GM21723 (cell line): ENCODE results near the gene DIRAS1.

Source experiments
- ATAC-seq: cut with Tn5 transposase; IDR thresholded peaks from one replicate; pipeline ENCODE4 v1.9.1; 2021; ENCODE audit warnings: mild to moderate bottlenecking, moderate library complexity; ENCODE audit not compliant: unreplicated experiment

Gene DIRAS1

DNA sequence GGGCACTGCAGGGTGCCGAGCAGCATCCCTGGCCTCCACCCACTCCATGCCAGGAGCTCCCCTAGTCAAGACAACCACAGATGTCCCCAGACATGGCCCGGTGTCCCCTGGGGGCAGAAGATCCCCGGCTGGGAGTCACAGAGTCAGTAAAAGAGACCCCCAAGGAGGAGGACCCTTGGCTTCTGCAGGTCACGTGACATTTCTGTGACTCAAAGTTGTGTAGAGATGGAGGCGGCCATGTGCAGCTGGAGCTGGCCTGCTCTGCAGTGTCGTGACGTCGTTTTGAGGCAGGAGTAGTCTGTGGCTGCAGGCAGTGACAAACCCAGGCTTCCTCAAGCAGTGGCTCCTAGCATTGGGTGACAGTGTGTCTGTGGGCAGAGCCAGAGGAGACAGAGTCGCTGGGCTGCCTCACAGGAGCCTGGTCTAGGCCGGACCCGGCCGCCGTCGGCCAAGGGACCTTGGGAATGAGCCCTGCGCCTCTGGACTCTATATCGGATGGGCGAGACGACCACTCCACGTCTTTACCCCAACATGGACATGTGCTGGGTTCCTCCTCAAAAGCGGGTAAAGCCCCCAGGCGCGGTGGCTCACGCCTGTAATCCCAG lies 7.7 kb upstream of the DIRAS1 start:
- no peak for ATAC-seq

DNA sequence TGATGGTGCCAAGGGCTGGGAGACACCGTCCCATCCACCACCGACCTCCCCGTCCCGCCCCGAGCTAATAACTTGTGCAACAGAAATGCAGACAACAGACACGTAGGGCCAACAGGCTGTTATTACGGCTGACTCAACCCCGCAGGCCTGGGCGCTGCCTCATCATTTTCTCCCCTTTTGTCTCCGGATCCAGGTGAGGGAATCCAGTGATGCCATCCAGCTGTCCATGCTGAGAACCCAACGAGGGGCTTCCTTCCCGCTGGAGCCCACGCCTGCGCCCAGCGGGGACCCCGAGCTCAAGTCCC lies 6.4 kb upstream of the DIRAS1 start:
- no peak for ATAC-seq

DNA sequence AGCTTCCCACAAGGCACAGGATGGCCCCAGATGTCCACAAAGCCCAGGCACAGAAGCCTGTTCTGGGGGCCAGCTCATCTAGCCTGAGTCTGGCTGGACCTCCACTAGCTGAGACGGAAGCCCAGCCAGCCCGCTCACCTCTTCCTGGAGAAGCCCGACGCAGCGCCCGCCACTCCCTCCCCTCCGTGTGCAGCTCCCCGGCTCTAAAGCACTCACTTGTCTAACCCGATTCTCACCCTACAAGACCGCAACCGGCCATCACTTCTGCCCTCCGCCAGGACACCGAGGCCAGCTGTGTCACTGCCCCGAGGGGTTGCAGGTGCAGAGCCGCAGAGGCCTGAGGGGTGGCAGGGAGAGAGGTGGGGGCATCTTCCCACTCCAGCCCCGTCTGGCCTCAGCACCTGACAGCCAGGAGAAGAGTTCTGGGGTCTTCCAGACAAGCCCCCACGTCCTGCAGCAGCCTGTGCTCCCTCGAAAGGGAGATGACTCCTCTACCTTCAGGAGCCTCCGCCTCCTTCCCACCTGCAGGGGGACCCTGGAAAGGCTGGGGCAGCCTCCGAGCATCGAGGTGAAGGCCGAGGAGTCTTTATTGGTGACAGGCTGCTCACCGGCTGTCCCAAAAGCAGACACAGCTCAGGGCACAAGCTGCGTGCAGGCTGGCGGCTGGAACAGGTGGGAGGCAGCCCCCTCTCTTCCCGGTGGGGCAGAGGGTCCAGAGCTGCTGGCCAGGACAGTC lies 5.9 kb upstream of the DIRAS1 start:
- no peak for ATAC-seq

DNA sequence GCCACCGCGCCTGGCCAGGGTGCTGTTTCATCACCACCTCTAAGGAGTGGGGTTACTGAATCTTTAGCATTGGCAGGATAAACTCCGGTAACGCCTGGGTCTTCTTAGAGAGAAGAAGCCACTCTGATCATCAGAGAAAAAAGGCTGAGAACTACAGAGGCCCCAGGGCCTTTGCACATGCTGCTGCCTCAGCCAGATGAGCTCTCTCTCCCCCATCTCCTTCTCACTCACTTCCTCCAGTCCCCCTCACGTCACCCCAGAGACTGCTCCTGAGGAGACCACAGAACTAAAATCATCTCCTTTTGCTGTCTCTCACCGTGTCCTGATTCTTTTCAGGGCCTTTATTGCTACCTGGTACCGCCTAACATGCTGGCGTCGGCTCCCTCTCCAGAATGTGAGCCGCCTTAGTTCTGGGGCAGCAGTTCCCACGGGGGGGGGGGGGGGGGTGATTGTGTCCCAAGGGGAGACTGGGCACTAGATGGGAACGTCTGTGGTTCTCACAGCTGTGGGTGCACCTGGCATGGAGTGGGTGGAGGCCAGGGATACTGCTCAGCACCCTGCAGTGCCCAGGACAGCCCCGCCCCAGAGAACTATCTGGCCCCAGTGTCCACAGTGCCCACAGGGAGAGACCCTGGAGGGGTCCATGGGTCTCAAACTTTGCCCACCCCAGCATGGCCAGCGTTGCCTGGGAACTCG lies 5.1 kb upstream of the DIRAS1 start:
- no peak for ATAC-seq

DNA sequence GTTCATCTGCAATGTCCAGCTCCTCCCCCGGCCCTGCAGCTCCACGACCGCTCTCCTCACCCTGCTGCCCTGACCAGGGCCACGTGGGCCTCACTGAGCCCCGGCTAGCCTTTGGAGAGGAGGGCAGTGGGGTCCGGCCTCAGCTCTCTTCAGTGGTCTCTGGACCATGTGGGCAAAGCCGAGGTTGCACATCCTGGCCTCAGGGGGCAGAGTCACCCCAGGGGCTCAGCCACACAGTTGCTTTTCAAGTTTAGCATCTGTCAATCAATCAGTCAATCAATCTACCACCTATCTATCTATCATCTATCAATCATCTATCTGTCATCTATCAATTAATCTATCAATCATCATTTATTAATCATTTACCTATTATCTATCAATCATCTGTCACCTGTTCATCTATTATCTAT lies 3.0 kb upstream of the DIRAS1 start:
- ATAC-seq, result no peak

DNA sequence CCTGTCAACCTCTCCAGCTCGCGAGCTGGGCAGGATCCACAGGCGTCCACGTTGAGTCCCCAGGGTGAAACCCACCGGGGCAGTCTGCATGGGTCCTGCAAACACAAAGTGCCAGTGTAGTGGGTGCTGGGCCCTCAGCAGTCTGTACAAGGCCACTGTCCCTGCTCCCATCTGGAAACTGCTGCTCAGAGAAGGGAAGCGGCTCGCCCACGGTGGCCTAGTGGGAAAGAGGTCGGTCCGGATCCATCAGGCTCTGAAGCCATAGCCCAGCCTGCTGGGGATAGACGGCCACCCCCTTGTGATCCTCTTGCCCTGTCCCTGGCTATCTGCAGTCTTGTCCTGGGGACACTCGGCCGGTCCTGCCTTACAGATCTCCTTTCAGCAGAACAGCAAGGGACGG lies 2.6 kb upstream of the DIRAS1 start:
- no peak for ATAC-seq

DNA sequence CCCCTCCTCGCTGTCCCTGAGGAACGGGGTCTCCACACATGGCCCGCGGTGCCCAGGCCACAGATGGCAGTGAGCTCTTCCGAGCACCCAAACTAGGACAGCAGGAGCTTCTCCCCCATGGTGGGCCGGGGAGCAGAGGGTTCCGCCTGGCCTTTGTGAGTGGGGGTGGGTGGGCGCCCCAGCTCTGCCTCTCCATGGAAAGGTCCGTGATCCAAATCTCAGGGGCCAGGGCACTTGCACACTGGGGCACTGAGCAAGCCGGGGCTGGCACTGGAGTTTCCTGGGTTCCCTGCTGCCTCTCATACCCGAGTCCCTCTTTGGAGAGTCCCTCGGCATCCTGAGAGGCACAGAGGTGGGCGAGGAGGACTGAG lies 2.2 kb upstream of the DIRAS1 start:
- ATAC-seq, result no peak

DNA sequence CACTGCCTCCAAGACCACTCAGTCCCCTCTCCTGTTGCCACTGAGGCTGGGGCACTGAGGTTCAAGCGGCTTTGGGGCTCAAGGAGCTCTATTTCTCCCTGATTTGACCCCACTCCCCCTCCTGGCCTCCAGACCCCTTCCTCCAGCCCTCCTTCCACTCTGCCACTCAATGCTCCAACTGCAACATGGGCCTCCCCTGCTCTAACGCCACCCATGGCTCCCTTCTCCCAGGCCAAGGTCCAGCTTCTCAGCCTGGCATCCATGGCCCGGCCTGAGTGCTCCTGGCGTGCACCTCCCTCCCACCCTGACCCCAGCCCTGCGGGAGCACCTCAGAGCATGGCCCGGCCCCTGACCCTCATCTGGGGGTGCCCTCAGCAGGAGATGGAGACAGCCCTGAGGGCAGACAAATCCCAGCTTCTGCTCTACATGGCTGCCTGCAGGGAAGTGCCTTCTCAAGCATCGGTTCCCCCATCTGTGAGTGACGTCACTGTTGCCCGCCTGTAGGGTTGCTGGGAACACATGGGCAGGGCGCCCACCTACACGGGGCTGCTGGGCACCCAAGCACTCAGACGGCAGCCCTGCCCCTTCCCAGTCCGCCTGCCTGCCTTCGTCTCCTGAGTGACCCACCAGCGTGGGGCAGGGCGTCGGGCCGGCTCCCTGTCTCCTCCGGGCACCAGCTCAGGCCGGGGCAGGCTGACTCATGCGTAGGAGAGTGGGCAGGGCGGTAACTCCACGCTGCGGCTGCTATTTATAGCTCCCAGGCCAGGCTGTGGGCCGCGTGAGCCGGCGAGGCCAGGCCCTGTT lies 1.6 kb upstream of the DIRAS1 start:
- no peak for ATAC-seq

DNA sequence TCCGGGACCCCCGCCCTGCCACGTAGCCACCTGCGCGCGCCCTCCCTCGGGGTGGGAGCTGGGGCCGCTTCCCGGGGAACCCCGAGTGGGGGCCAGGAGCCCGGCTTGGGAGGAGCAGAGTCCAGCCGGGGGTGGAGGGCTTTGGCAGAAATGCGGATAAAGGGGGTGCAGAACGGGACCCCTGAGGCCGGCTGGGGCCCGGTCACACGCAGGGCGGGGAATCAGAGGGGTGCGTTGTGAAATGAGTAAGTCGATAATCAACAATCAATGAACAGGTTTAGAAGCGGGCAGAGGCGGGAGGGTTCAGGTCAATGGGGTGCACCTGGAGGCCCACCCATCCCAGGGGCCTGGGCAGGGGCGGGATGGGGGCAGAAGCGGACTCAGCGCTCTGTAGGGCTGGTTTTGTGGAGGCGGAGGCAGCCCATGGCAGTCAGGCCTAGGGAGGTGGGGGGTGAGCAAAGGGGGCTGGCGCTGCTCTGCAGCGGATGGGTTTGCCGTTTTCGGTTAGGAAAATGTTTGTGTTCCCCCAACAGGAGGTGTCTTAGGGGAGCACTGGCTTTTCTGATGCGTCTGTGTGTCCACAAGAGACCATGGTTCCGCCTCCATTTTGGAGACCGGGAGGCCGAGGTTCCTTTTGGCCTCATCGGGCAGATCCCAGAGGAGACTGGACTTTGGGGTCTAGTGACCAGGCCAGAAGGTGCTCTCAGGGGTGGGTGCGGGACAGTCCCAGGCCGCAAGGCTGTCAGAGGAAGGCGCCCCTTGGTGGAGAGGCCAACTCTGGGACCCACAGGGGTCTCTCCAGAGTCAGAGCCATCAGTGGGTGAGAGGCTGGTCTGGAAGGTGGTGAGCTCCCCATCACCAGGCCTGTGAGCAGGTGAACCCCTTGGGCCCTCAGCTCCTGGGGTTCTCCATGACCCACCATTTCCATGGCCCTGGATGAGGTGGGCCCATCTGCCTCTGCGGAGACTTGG lies 683 bp upstream of the DIRAS1 start:
- ATAC-seq, result no peak

DNA sequence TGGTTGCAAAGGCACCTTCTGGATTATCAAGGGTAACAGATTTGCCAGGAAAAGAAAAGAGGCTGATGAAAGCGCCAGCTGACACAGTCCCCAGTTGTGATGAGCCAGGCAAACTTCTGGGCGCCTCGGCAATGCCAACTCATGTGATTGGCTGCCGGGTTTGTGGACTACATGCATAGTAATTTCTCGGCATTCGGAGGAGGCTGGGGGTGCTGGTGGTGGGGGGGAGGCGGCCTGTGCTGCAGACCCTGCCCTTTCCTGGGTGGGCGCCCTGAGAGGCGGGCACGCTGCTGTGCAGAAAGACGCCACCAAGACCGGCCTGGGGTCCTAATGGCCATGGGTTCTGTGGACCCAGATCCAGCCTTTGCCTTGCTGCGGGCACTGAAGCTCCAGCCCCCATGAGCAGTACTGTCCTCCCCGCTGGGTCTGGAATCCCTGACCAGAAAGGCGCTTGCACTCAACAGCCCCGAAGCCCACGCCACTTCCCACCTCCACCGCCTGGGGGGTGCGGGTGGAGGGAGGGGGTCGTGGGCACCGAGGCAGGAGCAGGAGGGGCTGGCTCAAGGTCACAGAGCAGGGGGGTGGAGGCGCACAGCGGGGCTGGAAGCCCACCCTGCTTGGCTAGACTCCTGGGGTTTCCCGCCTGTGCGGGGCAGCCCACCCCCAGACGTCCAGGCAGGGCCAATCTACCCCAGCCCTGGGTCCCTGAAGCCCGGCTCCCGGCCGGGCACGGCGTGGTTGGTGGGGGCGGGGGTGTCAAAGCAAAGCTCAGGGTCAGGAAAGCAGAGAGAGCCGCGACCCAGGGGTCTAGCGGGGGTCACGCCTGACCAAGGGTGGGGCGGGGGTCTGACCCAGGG lies 1.0 kb downstream of the DIRAS1 start:
- ATAC-seq, result no peak

DNA sequence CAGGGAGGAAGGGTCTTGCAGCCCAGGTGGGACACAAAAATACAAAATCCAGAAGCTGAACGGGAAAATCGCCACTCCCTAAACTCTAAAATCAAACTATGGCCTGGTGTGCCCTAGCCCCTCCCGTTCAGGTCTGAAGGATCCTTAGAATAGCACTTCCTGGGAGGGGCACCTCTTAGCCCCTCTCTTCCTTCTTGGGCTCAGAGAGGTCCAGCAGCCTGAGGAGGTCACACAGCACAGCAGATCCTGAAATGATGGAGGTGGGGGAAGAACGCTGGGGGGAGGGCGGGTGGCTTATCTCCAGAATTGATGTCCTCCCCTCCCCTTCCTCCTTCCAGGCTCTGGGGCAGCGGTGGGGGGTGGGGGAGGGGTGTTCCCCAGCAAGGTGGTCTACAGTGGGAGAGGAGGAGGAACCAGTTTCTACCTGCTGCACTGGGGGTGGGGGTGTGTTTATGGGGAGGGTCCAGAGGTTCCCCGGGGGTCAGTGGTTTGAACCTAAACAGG lies 1.9 kb downstream of the DIRAS1 start:
- no peak for ATAC-seq

DNA sequence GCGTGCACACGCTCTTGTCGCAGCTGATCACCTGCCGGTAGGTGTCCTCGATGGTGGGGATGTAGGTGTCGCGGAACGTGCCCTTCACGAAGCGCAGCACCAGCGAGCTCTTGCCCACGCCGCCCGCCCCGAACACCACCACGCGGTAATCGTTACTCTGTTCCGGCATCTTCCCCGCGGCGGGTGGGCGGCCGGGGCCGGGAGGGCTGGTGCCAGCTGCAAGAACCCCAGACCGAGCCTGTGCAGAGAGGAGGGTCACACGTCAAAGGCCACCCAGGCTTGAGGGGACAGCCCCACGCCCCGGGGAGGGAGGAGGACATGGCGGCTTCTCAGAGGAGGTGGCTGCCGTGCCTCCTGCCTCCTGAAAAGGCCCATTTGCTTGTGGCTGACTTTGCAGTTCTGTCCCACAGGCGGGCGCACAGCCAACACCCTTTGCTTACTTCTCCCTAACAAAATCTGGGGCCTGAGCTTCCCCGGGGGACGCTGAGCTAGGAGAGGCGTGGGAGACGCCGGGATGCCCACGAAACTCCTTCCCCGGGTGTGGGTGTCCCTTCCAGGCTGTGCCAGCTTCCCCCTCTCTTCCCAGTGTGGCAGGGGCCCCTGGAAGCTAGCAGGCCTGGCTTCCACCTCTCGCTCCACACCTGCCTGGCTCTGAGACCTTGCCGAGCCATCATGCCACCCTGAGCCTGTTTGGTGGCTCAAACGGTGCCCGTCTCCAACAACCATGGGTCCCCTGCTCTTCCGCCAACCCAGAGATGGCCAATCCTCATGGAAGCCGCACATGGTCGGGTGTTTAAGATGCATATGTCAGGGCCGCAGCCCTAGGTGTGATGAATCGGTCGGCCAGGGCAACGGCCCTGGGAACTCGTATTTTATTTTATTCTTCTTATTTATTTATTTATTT lies 3.3 kb downstream of the DIRAS1 start:
- ATAC-seq, result no peak

DNA sequence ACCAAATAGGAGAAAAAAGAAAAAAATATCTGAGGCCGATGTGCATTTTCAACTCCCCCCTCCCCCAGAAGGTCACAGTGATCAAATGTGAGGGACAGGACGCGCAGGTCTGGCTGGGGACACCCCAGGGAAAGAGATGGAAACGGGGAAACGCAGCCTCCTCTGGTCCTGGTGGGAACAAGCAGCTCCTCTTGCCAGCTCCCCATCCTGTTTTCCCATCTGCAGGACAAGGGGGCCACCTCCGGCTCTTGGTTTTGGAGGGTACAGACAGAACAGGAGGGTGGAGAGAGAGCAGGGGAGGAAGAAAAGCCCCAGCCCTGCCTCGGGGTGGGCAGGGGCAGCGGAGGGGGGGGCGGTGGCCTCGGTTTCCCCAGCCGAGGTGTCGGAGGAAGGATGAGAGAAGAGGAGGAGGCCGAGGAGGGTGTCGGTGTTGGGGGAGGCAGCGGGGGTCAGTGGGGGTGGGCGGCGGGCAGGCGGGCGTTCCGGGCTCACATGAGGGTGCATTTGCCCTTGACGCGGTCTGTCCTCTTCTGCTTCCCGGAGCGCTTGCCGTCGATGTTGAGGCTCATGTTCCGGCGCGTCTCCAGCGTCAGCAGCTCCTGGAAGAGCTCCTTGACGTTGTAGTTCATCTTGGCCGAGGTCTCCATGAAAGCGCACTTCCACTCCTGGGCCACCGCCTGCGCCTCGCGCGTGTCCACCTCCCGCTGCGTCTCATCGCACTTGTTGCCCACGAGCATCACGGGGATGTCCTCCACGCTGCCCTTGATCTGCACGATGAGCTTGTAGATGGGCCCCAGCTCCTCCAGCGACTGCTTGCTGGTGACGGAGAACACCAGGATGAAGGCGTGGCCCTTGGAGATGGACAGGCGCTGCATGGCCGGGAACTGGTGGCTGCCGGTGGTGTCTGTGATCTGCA lies 4.2 kb downstream of the DIRAS1 start:
- no peak for ATAC-seq

DNA sequence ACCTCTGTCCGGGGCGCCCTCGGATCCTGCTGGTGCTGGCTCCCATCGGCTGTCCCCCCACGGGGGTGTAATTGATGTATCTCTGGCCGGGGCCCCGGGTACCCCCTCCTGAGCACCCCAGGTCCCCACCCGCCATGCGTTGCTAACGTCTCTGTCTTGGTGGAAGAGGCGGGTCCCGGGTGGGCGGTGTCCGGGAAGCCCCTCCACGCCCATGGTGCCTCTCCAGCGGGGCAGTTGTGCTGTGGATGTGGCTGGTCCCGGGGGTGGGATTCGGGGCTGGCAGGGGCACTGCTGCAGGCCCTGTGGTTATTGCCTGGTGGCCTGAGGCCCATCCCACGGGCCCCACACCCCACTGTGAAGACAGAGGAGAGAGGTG lies 4.9 kb downstream of the DIRAS1 start:
- no peak for ATAC-seq

DNA sequence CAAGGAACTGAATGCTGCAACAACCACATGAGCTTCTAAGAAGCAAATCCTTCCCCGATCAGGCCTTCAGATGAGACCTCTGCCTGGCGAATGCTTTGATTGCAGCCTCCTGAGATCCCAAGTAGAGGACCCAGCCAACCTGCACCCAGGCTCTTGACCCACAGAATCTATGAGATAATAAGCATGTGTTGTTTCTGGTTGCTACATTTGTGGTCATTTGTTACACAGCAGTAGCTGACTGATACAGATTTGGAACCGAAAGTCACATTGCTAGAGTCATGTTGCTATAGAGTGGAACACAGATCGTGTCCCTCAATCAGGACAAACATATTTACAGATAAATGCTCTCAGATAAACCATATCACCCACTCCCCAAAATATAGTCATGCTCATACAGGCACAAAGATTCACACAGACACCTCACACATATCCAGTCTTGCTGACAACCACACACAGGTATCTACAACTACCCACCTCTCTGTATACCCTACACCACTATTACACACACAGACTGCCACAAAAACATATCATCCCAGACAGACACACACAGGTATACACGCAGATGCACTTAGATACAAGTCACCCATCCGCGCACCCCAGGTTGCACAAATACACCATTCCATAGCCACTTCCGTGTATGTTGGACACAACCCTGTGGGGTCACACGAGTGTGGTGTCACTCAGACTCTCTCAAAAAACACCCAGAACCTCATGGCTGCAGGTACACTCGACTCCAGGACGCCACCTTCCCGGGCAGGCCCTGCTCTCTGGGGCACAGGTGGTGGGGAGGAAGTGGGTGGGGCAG lies 5.5 kb downstream of the DIRAS1 start:
- ATAC-seq, result no peak

DNA sequence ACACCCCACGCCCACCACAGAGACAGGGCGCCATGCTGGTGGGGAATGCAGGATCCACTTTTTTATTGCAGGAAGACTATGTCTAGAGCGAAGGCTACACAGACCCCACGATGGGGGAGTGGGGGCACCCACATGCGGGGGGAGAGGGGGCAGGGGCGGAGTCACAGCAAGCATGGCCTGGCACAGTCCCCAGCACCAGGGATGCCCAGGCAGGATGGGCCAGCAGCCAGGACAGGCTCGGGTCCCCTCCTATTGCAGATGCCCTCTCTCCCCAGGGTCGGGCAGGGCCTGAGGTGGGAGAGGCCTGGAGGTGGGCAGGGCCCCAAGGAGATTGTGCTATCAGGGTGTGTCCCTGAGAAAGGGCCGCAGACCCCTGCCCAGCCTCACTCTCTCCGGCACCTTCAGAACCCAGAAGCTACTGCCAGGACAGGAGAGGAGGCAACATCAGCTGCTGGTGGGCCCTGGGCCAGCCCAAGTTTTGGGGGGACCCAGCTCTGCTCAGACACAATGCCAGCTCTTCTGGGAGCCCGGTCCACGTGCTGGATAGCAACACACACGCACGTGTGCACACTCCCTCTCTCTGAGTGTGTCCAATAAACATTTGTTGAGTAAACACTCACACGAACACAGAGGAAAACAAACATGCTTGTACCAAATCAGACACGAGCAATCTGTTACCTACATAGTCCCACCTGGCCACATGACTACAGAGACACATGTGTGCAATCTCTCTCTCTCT lies 6.5 kb downstream of the DIRAS1 start:
- ATAC-seq, result no peak
